OCI-LY1 (cell line): ENCODE measurements around the gene MOCS1.
"Not testable (repeated sequence)": the region's sequence is repeated elsewhere in the genome, so short reads cannot be mapped to it uniquely, and the experiment has no call there.

Source experiments
- EZH2 ChIP-seq: fragments of 200-600 bp; sonication (generic), shearing (Covaris generic); IDR thresholded peaks from 2 replicates; pipeline ENCODE4 v1.8.0; 2017; ENCODE audit warnings: borderline replicate concordance, mixed run types, mild to moderate bottlenecking, antibody characterized with exemption, low read length, moderate library complexity, mixed read lengths
- TF ChIP-seq, protein P1 (sequence below): fragments of 200-600 bp; sonication (generic), shearing (Covaris generic); IDR thresholded peaks from 2 replicates; pipeline ENCODE4 v1.5.1; 2017; ENCODE audit warnings: mild to moderate bottlenecking, antibody characterized with exemption, low read length, moderate library complexity, mixed read lengths

DNA sequence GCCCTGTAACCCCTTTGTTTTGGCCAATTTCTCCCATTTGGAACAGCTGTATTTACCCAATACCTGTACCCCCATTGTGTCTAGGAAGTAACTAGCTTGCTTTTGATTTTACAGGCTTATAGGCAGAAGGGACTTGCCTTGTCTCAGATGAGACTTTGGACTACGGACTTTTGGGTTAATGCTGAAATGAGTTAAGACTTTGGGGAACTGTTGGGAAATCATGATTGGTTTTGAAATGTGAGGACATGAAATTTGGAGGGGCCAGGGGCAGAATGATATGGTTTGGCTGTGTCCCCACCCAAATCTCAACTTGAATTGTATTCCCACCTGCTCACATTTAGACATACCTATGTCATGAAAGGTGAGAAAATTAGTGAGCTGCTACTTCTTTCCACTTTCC lies 38.5 kb upstream of the MOCS1 start:
- TF ChIP-seq, protein P1, sequence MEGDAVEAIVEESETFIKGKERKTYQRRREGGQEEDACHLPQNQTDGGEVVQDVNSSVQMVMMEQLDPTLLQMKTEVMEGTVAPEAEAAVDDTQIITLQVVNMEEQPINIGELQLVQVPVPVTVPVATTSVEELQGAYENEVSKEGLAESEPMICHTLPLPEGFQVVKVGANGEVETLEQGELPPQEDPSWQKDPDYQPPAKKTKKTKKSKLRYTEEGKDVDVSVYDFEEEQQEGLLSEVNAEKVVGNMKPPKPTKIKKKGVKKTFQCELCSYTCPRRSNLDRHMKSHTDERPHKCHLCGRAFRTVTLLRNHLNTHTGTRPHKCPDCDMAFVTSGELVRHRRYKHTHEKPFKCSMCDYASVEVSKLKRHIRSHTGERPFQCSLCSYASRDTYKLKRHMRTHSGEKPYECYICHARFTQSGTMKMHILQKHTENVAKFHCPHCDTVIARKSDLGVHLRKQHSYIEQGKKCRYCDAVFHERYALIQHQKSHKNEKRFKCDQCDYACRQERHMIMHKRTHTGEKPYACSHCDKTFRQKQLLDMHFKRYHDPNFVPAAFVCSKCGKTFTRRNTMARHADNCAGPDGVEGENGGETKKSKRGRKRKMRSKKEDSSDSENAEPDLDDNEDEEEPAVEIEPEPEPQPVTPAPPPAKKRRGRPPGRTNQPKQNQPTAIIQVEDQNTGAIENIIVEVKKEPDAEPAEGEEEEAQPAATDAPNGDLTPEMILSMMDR, result not testable (repeated sequence)
- not testable (repeated sequence) for TF ChIP-seq EZH2
